Measurements from ENCODE around the gene SLC44A4.
"Not testable (repeated sequence)": the region's sequence is repeated elsewhere in the genome, so short reads cannot be mapped to it uniquely, and the experiment has no call there.

GRCh38 chr6:31838114-31838553, 40.7 kb downstream of the SLC44A4 start:
- TF ChIP-seq, protein P1, sequence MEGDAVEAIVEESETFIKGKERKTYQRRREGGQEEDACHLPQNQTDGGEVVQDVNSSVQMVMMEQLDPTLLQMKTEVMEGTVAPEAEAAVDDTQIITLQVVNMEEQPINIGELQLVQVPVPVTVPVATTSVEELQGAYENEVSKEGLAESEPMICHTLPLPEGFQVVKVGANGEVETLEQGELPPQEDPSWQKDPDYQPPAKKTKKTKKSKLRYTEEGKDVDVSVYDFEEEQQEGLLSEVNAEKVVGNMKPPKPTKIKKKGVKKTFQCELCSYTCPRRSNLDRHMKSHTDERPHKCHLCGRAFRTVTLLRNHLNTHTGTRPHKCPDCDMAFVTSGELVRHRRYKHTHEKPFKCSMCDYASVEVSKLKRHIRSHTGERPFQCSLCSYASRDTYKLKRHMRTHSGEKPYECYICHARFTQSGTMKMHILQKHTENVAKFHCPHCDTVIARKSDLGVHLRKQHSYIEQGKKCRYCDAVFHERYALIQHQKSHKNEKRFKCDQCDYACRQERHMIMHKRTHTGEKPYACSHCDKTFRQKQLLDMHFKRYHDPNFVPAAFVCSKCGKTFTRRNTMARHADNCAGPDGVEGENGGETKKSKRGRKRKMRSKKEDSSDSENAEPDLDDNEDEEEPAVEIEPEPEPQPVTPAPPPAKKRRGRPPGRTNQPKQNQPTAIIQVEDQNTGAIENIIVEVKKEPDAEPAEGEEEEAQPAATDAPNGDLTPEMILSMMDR (IDR thresholded peaks at IDR 0.05), result not testable (repeated sequence)
- TF ChIP-seq POLR2A (IDR thresholded peaks at IDR 0.05), result not testable (repeated sequence)
